ENCODE data around the gene COL18A1.
"Not testable (repeated sequence)": the region's sequence is repeated elsewhere in the genome, so short reads cannot be mapped to it uniquely, and the experiment has no call there.

The COL18A1 gene

DNA sequence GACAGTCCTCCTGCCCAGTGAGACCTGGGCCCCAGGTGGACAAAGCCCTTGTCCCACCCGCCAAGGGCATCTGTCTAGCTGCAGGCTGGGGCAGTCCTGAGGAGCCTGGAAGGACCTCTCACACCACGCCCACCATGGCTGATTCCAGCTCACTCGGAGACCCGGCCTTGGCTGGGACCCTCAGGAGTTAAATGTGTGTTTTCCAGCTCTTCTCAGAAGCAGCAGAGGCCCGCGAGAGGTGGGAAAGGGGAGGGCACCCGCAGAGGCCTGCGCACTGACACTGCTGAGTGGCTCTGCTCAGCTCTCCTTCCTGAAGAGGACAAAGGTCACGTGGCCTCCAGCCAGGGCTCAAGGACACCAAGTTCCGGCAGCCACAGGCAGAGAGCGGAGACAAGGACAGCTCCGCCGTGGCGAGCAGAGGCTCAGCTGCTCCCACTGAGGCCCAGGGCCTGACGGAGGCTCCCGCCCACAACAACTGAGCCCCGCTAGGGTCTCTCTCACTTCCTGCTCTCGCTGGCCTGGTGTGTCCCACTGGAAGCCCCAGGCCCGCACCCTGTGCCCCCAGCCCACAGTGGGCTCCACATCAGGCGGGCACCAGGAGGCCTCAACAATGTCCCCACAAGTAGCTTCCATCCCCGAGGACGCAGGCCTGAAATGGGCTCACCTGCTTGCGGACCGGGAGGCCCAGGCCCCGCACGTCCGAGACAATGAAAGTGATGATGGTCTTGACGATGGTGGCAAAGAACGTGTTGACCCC is 120.4 kb downstream of the COL18A1 start:
- DNase-seq, result no peak

DNA sequence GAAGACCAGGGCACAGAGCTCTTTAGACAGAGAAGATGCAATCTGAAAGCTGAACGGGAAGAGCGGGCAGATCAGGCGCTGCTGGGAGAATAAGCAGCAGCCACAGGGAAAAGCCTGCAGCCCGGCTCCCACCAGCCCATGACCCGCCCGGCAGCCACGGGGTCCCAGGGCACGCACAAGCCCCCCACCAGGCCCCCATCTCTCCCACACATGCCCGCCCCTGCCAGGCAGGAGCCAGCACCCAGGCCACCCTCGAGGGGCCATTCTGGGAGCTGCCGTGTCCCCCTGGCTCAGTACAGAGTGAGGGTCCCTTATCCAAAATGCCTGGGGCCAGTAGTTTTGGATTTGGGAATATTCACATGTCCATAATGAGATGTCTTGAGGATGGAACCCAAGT is 120.9 kb downstream of the COL18A1 start:
- DNase-seq, result no peak

DNA sequence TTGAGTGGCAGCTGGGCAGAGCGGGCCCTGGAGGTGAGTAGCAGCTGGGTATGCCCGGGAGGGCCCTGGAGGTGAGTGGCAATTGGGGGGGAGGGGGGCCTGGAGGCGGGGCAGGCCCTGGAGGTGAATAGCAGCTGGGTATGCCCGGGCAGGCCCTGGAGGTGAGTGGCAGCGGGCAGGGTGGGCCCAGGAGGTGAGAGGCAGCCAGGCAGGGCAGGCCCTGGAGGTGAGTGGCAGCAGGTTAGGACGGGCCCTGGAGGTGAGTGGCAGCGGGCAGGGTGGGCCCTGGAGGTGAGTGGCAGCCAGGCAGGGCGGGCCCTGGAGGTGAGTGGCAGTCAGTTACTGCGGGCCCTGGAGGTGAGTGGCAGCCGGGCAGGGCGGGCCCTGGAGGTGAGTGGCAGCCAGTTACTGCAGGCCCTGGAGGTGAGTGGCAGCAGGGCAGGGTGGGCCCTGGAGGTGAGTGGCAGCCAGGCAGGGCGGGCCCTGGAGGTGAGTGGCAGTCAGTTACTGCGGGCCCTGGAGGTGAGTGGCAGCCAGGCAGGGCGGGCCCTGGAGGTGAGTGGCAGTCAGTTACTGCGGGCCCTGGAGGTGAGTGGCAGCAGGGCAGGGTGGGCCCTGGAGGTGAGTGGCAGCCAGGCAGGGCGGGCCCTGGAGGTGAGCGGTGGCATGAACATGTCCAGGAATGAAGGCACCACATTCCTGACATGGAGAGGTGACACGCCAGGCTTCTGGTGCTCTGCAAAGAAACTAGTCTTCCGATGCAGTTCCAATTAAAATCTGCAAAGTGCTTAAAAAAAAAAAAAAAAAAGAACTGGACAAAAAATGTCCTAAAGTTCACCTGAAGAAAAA is 122.4 kb downstream of the COL18A1 start:
- not testable (repeated sequence) for DNase-seq

DNA sequence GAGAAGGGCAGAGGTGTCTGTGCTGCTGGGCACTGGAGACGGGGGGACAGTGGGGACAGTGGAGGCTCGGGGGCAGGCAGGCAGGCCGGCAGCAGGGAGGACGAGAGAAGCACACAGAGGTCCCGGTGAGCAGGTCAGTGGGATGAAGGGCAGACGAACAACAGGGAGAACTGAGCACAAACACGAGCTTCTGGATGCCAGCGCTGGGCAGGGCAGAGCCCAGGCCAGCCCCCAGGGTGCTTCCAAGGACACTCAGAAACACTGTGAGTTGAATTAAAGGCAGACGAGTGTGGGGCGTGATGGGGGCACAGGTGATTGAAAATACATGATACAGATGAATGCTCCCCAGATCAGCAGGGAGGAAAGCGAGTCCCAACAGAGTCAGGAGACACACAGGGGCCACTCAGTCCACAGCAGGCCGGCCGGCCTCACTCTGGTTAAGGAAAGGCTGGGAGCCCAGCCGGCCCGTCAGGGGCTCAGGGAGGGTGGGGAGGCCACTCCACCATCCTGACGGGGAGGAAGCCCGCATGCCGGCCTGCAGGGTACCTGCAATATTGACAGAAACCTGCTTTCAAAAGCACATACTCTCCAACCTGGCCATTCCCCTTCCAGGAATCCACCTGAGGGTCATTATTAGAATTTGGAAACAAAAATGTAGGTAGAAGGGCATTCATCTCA is 123.2 kb downstream of the COL18A1 start:
- no peak for DNase-seq

DNA sequence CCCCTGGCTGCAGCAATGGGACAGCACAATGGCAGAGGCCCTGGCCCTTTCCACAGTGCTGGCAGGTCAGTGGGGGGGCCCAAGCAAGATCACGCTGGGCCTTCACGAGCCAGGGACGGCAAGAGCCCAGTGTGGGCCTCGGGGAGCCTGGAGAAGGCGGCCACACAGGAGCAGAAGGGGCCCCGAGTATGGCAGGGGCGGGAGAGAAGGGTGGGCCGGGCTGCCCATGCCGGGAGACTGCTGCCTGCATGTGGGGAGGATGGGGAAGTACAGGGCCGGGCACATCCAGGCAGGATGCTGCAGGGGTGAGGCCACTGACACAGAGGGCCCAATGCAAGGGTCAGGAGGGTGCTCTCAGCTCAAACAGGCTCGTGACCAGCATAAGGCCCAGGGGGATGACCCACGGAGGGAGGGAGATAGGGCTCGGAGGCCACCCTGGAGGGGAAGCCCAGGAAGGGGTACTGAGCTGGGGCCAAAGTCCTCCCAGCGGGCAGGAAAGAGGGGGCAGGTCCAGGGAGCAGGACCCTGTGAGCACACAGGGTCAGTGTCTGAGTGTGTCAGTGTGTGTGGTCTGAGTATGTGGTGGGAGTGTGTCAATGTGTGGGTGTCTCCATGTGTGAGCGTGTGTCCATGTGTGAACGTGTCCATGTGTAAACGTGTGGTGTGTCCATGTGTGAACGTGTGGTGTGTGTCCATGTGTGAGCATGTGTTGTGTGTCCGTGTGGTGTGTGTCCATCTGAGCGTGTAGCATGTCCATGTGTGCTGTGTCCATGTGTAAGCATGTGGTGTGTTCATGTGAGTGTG is 124.2 kb downstream of the COL18A1 start:
- no peak for DNase-seq

DNA sequence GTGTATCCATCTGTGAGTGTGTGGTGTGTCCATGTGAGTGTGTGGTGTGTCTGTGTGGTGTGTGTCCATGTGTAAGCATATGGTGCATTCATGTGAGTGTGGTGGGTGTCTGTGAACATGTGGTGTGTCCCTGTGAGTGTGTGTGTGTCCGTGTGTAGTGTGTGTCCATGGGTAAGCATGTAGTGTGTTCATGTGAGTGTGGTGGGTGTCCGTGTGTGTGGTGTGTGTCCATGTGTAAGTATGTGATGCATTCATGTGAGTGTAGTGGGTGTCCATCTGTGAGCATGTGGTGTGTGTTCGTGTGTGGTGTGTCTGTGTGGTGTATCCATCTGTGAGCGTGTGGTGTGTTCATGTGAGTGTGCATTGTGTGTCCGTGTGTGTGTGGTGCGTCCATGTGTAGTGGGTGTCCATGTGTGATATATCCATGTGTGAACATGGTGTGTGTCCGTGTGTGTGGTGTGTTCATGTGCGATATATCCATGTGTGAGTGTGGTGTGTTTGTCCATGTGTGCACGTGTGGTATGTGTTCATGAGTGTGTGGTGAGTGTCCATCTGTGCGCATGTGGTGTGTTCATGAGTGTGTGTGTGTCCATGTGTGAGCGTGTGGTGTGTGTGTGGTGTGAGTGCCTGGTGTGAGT is 124.9 kb downstream of the COL18A1 start:
- DNase-seq, result no peak

DNA sequence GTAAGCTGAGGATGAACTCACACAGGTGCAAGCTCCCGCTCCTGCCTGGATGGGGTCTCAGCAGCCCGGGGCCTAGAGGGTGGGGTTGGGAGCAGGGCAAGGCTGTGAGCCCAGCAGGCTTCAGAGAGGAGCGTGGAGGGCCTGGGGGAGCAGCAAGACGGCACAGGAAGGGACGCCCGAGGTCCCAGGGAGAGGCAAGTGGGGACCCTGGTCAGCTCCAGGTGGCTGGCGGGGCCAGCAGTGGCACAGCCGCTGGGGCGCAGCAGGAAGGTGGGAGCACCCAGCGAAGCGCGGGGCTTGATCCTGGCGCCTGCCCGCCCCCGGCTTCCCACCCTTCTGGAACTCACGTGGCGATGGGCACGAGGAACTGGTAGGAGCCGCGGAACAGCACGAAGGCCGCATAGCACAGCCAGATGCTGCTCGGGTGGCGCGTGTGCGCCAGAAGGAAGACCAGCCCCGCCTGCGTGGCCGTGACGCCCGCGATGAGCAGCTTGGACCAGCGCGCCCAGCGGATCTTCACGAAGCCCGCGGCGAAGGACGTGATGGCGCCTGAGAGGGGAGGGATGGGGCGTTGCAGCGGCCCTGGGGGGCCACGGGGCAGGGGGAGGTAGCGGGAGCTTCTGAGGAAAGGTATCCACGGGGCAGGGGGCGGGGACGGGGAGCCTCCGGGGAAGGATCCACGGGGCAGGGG is 125.6 kb downstream of the COL18A1 start:
- no peak for DNase-seq

DNA sequence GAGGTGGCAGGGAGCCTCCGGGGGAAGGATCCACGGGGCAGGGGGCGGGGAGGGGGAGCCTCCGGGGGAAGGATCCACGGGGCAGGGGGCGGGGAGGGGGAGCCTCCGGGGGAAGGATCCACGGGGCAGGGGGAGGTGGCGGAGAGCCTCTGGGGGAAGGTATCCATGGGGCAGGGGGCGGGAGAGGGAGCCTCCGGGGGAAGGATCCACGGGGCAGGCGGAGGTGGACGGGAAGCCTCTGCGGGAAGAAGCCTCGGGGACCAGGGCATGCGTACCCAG is 126.1 kb downstream of the COL18A1 start:
- DNase-seq, result not testable (repeated sequence)

DNA sequence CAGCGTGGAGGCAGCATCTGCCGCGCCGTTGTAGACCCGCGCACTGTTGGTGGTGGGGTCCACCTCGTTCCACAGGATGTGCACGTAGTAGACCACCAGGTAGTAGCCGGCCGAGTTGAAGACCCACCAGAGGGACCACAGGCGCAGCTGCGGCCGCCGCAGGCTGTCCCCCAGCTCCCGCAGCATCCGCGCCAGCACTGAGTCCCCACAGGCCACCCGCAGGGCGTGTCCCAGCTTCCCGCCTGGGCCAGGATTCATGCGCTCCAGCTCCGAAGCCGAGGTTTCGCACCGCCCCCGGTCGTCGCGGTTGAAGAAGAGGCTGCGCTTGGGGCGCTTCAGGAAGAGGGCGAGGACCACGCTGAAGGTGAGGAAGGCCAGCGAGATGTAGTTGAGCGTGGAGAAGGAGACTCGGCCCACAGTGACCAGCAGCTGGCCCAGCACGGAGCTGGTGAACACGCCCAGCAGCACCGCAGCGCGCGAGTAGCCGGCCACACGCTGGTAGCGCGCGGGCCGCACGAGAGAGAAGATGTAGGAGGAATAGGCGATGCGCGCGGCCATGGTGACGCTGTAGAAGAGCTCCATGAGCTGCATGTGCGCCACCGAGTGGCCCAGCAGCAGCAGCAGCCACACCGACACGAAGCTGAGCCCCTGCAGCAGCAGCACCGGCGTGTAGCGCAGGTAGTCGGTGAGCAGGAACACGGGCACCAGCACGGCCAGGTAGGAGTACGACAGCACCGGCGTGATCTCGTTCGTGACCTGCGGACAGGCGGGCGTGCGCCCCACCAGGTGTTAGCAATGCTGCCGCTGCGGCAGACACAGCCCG is 126.6 kb downstream of the COL18A1 start:
- DNase-seq, result no peak

DNA sequence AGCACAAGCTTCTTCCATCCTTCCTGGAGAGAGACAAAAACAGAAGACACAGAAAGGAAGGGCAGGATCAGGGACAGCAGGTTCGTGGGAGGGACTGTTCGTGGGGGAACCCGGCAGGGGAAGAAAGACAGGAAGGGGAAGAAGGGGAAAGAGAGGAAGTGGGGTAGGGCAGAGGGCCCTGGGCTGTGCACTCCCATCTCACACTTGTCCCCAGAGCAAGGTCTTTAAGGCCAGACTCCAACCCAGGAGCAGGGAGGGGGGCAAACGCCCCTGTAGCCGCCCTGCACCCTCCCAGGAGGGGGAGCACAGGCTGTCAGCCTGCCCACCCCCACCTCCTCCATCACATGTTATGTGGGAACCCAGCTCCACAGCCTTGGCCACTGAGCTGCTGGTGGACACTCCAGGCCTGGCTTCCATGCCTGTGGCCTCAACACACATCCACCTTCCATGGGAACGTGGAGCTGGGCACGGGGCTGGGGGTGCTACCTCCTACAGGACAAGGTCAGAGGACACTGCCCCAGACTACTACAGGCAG is 127.9 kb downstream of the COL18A1 start:
- DNase-seq, result no peak

DNA sequence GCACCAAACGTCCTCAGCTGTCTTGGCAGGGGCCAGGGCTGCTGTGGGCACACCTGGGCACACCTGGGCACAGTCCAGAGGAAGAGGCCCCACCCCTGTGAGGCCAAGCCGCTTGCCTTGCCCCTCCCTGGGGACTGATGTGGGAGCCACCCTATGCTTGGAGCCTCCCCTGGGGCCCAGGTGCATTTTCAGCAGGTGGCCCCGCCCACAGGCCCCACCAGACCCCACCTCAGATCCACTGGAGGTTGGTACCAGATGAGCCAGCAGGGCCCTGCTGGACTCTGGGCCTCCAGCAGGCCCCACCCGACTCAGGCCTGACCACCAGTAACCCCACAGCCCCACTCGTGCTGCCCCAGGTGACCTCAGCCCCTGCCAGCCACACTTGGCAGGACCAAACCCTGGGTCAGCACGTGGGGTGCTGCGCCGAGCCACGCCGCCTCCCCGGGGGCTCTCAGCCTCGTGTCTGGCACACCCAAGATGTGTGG is 128.4 kb downstream of the COL18A1 start:
- DNase-seq, result no peak

DNA sequence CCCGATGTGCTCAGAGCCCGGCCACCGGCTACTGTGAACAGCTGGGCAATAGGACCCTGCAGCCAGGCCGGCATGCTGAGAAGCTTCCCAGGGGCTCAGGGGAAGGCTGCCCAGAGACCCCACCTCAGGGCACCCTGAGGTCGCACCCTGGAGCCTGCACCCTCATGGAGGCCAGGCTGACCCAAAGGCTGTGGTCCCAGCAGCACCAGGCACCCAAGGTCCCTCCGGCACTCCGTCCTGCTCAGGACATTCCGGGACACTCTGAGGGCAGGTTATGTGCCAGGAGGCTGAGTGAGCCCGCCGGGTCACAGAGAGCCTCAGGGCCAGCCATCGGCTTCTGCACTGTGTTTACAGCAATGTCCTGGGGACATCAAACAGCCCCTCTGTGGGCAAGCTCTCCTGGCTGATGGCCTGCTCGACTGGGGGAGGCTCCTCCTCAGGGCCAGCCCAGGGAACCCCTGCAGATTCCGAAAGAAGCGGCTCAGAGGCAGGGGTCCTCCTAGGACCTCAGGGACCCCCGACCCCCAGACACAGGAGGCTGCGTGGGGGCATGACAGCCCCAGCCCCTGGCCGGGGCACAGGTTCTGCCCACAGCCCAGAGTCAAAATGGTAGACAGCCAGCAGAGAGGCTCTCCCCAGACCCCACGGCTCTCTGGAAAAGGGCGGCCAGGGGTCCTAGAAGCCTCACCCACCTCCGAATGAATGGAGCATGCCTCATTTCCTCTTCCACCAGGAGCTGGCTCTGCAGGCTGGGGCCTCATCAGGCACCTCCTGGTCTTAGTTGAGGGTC is 129.1 kb downstream of the COL18A1 start:
- DNase-seq, result no peak

DNA sequence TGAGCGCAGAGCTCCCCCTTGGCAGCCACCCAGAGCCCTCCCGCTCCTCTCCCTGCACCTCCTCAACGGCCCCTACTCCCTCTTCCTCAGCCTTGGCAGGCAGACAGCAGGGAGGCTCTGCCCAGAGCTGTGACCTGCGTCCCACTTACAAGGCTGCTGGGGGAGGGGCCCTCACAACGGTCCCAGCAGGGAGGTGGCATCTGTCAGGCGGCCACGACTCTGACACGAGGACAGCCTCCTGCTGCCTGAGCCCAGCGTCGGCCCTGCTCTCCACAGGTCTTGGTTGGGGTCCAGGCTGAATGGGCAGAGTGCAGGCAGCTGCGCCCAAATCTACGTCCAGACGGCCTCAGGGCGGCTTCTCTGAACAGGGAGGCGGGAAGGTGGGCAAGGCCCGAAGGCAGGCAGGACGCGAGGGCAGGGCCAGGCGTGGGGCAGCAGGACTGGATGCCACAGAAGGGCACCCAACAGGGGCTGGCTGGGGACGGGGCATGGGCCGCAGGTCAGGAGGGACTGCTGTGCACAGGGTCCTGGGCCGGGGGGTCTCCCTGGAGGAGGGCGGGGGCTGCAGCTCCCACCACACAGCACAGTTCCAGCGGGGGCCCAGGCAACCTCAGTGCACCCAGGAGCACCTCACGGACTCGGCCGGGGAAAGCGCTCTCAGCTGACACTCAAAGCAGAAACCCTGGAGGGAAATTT is 129.8 kb downstream of the COL18A1 start:
- DNase-seq, result no peak

DNA sequence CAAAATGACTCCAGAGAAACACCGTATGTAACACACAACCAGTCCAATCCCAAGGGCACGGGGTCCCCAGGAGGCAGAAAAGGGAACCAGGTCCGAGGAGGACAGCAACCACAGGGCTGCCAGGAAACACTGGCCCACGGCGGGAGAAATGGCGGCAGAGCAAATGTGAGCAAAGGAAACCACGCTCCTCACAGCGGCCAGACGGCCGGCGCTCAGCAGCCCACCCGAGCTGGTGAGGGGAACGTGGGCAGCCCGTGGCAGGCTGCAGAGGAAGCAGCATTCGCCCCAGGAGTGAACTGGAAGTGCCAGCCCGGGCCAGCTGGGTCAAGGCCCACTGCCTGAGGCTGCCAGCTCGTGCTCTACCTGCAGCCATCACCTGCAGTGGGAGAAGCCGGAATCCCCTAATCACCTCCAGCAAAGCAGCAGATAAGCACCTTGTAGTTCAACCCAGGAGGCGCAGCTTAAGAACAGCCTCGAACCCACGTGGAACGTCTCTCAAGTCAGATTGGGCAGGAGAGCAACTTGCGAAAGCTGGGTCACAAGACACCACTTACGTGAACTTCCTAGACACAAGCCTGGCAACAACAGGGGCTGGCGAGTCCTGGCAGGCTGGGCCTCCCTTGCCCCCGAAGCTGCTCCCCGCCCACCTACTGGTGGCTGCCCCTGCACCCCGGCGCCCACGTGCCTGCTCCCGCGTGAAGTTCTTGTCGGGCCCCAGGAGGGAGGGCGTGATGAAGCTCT is 130.5 kb downstream of the COL18A1 start:
- DNase-seq, result no peak

DNA sequence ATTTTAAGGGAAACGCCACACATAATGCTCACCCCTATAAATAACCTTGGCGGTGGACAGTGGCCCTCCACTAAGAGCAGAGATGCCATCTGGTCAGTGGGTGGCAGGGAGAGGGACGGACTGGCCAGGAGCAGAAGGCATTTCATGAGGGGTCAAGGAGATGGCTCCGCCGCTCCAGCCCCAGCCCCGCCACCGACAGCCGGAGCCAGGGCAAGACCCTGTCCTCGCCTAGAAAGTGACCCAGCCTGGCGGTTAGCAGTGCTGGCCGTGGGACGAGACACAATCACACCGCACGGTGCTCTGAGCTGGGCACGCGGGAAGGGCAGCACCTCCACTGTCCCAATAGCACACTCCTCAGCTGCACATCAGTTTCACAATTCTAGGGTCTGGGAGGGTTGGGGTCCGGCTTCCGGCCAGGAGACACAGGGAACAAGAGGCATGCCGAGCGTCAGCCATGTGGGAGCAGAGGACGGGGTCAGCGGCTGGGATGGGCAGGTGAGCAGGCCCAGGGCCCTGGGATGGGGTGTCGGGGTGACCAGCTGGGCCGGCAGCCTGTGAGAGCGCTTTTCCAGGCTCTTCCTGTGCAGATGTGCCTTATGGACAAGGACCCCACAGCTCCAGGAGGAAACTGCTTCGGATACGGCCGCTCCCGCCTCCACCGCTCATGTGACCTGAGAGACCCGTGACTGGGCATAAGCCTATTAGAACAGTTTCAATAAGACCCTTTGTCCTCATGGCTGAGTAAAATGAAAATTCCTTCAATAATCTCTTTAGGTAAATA is 131.5 kb downstream of the COL18A1 start:
- DNase-seq, result no peak

DNA sequence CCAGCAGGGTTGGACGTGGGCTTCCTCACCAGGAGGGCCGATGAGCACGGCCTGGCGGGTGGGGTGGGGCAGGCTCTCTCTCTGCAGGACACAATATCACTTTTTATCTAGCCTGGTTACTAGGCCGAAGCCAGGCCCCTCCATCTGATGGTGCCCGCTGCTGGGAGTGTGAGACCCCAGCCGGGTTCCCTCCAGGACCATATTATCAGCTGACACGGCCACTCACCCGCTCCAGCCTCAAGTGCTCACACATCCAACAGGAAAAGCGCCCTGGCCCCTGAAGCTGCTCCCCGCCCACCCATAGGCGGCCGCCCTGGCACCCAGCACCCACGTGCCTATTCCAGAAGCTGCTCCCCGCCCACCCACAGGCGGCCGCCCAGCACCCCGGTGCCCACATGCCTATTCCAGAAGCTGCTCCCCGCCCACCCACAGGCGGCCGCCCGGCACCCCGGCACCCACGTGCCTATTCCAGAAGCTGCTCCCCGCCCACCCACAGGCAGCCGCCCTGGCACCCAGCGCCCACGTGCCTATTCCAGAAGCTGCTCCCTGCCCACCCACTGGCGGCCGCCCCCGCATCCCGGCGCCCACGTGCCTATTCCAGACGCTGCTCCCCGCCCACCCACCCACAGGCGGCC is 132.3 kb downstream of the COL18A1 start:
- DNase-seq, result no peak

DNA sequence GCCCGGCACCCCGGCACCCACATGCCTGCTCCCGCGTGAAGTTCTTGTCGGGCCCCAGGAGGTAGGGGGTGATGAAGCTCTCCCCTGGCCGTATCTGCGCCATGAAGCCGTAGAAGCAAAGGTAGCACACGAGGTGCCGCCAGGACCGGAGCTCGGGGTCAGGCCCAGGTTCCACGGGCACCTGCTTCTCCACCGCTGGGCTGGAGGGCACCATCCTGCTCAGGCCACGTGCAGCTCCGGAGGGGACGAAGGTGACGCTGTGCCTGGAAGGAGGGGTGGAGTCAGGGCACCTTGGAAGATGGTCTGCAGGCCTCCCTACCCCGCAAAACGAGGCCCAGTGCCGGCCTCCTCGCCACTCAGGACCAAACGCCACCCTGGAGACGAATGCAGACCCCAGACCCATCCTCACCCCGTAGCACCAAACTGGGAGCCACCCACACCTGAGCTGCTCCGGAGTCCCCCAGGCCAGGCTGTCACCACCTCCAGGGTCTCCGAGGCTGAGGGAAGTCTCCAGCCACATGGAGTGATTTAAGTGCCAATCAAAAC is 132.9 kb downstream of the COL18A1 start:
- no peak for DNase-seq
